ENCODE data around the gene YBX2.
A peak's percentile ranks its signal among the peaks of the same experiment; 100 is the strongest.

- TF ChIP-seq EZH2 (IDR thresholded peaks at IDR 0.05; ENCODE audit: low read length) (no peak), CTCF (optimal IDR thresholded peaks at IDR 0.05 in 1 of 3, IDR thresholded peaks at IDR 0.05 in 1 of 3, conservative IDR thresholded peaks at IDR 0.05 in 1 of 3; ENCODE audit: extremely low read depth in 1 of 3, insufficient read depth in 2 of 3, low read length in 3 of 3) (peak; percentile 98)
These were observed 13.8 kb downstream of the YBX2 start for GRCh38 chr17:7280519-7281073.
